Measurements from ENCODE around the gene ZBTB46. TPM values are rescaled to one million over a fixed set of nuclear protein-coding genes. Genes with fewer than 3 reads are reported as not detected.

ZBTB46 gene
- total RNA-seq, 1 experiment from 2014 or later = 10.7 TPM

- POLR2A ChIA-PET = interaction anchor here (1.4 kb wide), 1 partner anchor 31 kb away, joined by 4 read pairs; the partner anchor contains the start of gene LIME1
- no TSS peak for BruUV-seq (replicated peaks)
- intact Hi-C loops (cut with micrococcal nuclease) = loop anchor here (1.0 to 10.0 kb wide), 2 partner anchors 159 to 349 kb away; no protein-coding TSS in a partner anchor
- Histone ChIP-seq H3K9ac (ENCODE audit: low read length) (0 out of 2 replicates have a peak overlapping the region, but pooled peaks have one; percentile 96), H3K9me2 (ENCODE audit: insufficient read depth) (no peaks in the 10 kb centered on the region), H2AFZ (ENCODE audit: low read depth, low read length, poor library complexity, severe bottlenecking) (no peak overlapping the region), H3K79me2 (ENCODE audit: insufficient read depth, low read length) (peaks cover 52% of the 10 kb centered on the region), H3K4me2 (ENCODE audit: low read length) (peak overlapping the region; percentile 95), H3K36me3 (ENCODE audit: control insufficient read depth in 1 of 2, insufficient read depth in 2 of 2, low read length in 2 of 2) (peaks cover 7 to 28% of the 10 kb centered on the region in 2 experiments; a peak in 3 of 4 replicates), H3K4me3 (replicated peaks in 1 of 2; ENCODE audit: low read depth in 1 of 2, low read length in 2 of 2) (no peak overlapping the region), H3K4me1 (ENCODE audit: control insufficient read depth in 1 of 2, insufficient read depth in 2 of 2, low read length in 2 of 2) (peaks cover 13 to 46% of the 10 kb centered on the region in 2 experiments), H3K27me3 (ENCODE audit: insufficient read depth, low read length) (no peaks in the 10 kb centered on the region), H4K20me1 (ENCODE audit: insufficient read depth) (no peaks in the 10 kb centered on the region), H3K27ac (ENCODE audit: low read depth, low read length) (0 out of 2 replicates have a peak overlapping the region, but pooled peaks have one; percentile 95), H3K9me3 (ENCODE audit: control insufficient read depth in 1 of 2, insufficient read depth in 1 of 2, low read depth in 1 of 2, low read length in 2 of 2) (no peaks in the 10 kb centered on the region)
- DNase-seq (ENCODE audit: low read depth, low spot score) (no peak), ATAC-seq (no peak)
- TF ChIP-seq TCF7L2 (IDR thresholded peaks at IDR 0.05; ENCODE audit: borderline replicate concordance, extremely low read depth, insufficient read depth, insufficient read length) (no peak), SIN3A (IDR thresholded peaks at IDR 0.05; ENCODE audit: low read depth) (no peak), SP1 (IDR thresholded peaks at IDR 0.05; ENCODE audit: low read depth) (no peak)
- TF ChIP-seq, protein P1, sequence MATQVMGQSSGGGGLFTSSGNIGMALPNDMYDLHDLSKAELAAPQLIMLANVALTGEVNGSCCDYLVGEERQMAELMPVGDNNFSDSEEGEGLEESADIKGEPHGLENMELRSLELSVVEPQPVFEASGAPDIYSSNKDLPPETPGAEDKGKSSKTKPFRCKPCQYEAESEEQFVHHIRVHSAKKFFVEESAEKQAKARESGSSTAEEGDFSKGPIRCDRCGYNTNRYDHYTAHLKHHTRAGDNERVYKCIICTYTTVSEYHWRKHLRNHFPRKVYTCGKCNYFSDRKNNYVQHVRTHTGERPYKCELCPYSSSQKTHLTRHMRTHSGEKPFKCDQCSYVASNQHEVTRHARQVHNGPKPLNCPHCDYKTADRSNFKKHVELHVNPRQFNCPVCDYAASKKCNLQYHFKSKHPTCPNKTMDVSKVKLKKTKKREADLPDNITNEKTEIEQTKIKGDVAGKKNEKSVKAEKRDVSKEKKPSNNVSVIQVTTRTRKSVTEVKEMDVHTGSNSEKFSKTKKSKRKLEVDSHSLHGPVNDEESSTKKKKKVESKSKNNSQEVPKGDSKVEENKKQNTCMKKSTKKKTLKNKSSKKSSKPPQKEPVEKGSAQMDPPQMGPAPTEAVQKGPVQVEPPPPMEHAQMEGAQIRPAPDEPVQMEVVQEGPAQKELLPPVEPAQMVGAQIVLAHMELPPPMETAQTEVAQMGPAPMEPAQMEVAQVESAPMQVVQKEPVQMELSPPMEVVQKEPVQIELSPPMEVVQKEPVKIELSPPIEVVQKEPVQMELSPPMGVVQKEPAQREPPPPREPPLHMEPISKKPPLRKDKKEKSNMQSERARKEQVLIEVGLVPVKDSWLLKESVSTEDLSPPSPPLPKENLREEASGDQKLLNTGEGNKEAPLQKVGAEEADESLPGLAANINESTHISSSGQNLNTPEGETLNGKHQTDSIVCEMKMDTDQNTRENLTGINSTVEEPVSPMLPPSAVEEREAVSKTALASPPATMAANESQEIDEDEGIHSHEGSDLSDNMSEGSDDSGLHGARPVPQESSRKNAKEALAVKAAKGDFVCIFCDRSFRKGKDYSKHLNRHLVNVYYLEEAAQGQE (IDR thresholded peaks at IDR 0.05; ENCODE audit: low read depth) = no peak
- CTCF ChIA-PET = no interaction called here
- RAD21 ChIA-PET (ENCODE audit: low non-redundant PET in 1 of 2, low total read pairs in 2 of 2, uncharacterized antibody in 2 of 2, unreplicated experiment in 2 of 2) = no interaction called here
Measured at GRCh38 chr20:63705232-63706026, 125.6 kb downstream of the ZBTB46 start.

Data from HCT116 (cell line).